SK-N-MC (cell line): ENCODE measurements around the gene ICE2.

Experiments
- EZH2 ChIP-seq: fragments of 200-600 bp; sonication (generic); IDR thresholded peaks from one replicate; pipeline ENCODE4 v1.6.1; 2017; ENCODE audit warnings: antibody characterized with exemption
- FOXP2 ChIP-seq: optimal IDR thresholded peaks from 2 replicates; pipeline ENCODE3; 2011; ENCODE audit warnings: mild to moderate bottlenecking, moderate library complexity; ENCODE audit not compliant: insufficient read depth; ENCODE audit errors: extremely low read length, control extremely low read depth
- POLR2AphosphoS5 ChIP-seq: IDR thresholded peaks from 2 replicates; pipeline ENCODE4 v1.6.1; 2012; ENCODE audit warnings: mild to moderate bottlenecking, low read depth, low read length, borderline replicate concordance

- TF ChIP-seq POLR2AphosphoS5 (peak; percentile 30; the same call in 1 of the 2 replicates), EZH2 (no peak), FOXP2 (no peak)
Measured at GRCh38 chr15:60395276-60396011, 83.5 kb downstream of the ICE2 start.
